22Rv1 (cell line): ENCODE measurements around the gene TMPRSS6.

Experiments used
- CTCF ChIP-seq: fragments of 450-650 bp; IDR thresholded peaks from 2 replicates; pipeline ENCODE4 v1.5.1; 2017; ENCODE audit warnings: mild to moderate bottlenecking
- ZFX ChIP-seq: fragments of 450-650 bp; IDR thresholded peaks from 2 replicates; pipeline ENCODE4 v1.6.1; 2017; ENCODE audit warnings: antibody characterized with exemption, borderline replicate concordance

- TF ChIP-seq CTCF = no peak
- no peak for TF ChIP-seq ZFX
Observed at GRCh38 chr22:37033605-37034430, 75.7 kb downstream of the TMPRSS6 start.
